ENCODE measurements around the gene ZSCAN10.
A peak's percentile ranks its signal among the peaks of the same experiment; 100 is the strongest.
"Not testable (repeated sequence)": the region's sequence is repeated elsewhere in the genome, so short reads cannot be mapped to it uniquely, and the experiment has no call there.

ZSCAN10 gene

GRCh38 chr16:3059041-3059722 lies 39.9 kb downstream of the ZSCAN10 start:
- DNase-seq, result peak; percentile 50

- DNase-seq, result no peak
Observed at GRCh38 chr16:3058139-3059030, 40.7 kb downstream of the ZSCAN10 start.

GRCh38 chr16:3057181-3058138 lies 41.6 kb downstream of the ZSCAN10 start:
- DNase-seq, result no peak

- no peak for DNase-seq
Observed at GRCh38 chr16:3056336-3057180, 42.5 kb downstream of the ZSCAN10 start.

GRCh38 chr16:3055734-3056115 lies 43.4 kb downstream of the ZSCAN10 start:
- not testable (repeated sequence) for DNase-seq

- no peak for DNase-seq
Observed at GRCh38 chr16:3054965-3055733, 43.9 kb downstream of the ZSCAN10 start.

- DNase-seq, result not testable (repeated sequence)
Observed at GRCh38 chr16:3053330-3053710, 45.8 kb downstream of the ZSCAN10 start.

GRCh38 chr16:3052571-3053329 lies 46.3 kb downstream of the ZSCAN10 start:
- DNase-seq, result not testable (repeated sequence)

- no peak for DNase-seq
Observed at GRCh38 chr16:3051494-3051893, 47.6 kb downstream of the ZSCAN10 start.

- no peak for DNase-seq
Observed at GRCh38 chr16:3051009-3051408, 48.1 kb downstream of the ZSCAN10 start.

GRCh38 chr16:3050487-3050886 lies 48.6 kb downstream of the ZSCAN10 start:
- no peak for DNase-seq

- DNase-seq, result no peak
Observed at GRCh38 chr16:3049921-3050481, 49.1 kb downstream of the ZSCAN10 start.

GRCh38 chr16:3047387-3047720 lies 51.7 kb downstream of the ZSCAN10 start:
- no peak for DNase-seq

GRCh38 chr16:3046641-3047386 lies 52.3 kb downstream of the ZSCAN10 start:
- DNase-seq, result no peak

- DNase-seq, result no peak
Observed at GRCh38 chr16:3045758-3046640, 53.1 kb downstream of the ZSCAN10 start, which contains the start of gene MMP25. Gene MMP25, plus strand, starts transcription at chr16:3046561. Its CDS starts 357 bp downstream, at chr16:3046918.

- DNase-seq, result no peak
Observed at GRCh38 chr16:3044708-3045107, 54.4 kb downstream of the ZSCAN10 start.

- DNase-seq, result no peak
Observed at GRCh38 chr16:3042376-3042775, 56.7 kb downstream of the ZSCAN10 start.

- no peak for DNase-seq
Observed at GRCh38 chr16:3038896-3039295, 60.2 kb downstream of the ZSCAN10 start.
